ENCODE data around the gene TEX55.
"Not testable (repeated sequence)": the region's sequence is repeated elsewhere in the genome, so short reads cannot be mapped to it uniquely, and the experiment has no call there.

Gene TEX55

GRCh38 chr3:119145500-119146167, at the start of gene TEX55:
Gene TEX55 (plus strand): TSS chr3:119146165. CDS start chr3:119146190, 25 bp downstream.
- H3K4me1 ChIP-seq (ENCODE audit: control insufficient read depth, low read depth, low read length): no peaks in the 10 kb centered on the region
- no peak within 1 kb of the TSS for H3K27ac ChIP-seq (ENCODE audit: low read length)
- no peaks in the 10 kb centered on the region for H3K9me3 ChIP-seq (ENCODE audit: control insufficient read depth, low read depth, low read length)
- no peak within 1 kb of the TSS for H3K4me3 ChIP-seq (ENCODE audit: low read length)
- H3K9ac ChIP-seq (ENCODE audit: low read length): no peak within 1 kb of the TSS
- H3K27me3 ChIP-seq (ENCODE audit: control insufficient read depth, insufficient read depth, low read length): no peaks in the 10 kb centered on the region
- no peaks in the 10 kb centered on the region for H3K36me3 ChIP-seq (ENCODE audit: control insufficient read depth, low read depth, low read length)

GRCh38 chr3:119098003-119098402, 48.0 kb upstream of the TEX55 start:
- Histone ChIP-seq H3K36me3 (ENCODE audit: control insufficient read depth, low read depth, low read length) (no peaks in the 10 kb centered on the region), H3K9me3 (ENCODE audit: control insufficient read depth, low read depth, low read length) (no peaks in the 10 kb centered on the region), H3K27me3 (ENCODE audit: control insufficient read depth, insufficient read depth, low read length) (no peaks in the 10 kb centered on the region), H3K9ac (ENCODE audit: low read length) (no peak overlapping the region), H3K27ac (ENCODE audit: low read length) (no peak overlapping the region), H3K4me1 (ENCODE audit: control insufficient read depth, low read depth, low read length) (no peaks in the 10 kb centered on the region), H3K4me3 (ENCODE audit: low read length) (no peak overlapping the region)

DNA sequence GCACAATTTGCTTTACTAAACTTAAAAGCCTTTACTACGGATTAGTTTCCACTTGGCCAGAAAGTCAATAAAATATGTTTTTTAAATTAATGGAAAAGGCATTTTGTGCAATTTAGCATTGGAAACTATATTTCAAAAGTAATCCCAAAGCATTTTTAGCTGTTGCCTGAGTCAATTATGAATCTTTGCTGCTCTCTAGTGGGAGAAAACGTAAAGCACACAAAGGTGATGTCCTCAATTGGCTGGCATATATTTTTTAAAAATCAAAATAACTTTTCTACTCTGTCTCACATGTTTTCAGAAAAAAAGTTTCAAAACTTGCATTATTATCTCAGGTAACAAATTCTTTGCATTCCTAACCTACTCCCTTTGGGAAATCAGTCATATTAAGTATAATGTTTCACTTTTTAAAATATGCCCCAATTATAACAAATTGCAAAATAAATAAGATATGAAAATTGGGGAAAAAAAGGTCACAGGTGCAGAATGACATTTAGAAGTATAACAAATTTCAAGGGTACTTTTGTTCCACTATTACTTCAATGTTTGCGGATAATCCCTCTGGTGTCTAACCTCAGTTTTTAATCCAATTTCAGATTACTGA, 47.2 kb upstream of the TEX55 start:
- no peak overlapping the region for H3K4me3 ChIP-seq (ENCODE audit: low read length)
- no peaks in the 10 kb centered on the region for H3K9me3 ChIP-seq (ENCODE audit: control insufficient read depth, low read depth, low read length)
- no peaks in the 10 kb centered on the region for H3K4me1 ChIP-seq (ENCODE audit: control insufficient read depth, low read depth, low read length)
- no peaks in the 10 kb centered on the region for H3K27me3 ChIP-seq (ENCODE audit: control insufficient read depth, insufficient read depth, low read length)
- H3K9ac ChIP-seq (ENCODE audit: low read length): no peak overlapping the region
- H3K36me3 ChIP-seq (ENCODE audit: control insufficient read depth, low read depth, low read length): no peaks in the 10 kb centered on the region
- no peak overlapping the region for H3K27ac ChIP-seq (ENCODE audit: low read length)

GRCh38 chr3:119099785-119100184, 46.2 kb upstream of the TEX55 start:
- H3K27ac ChIP-seq (ENCODE audit: low read length): no peak overlapping the region
- H3K4me3 ChIP-seq (ENCODE audit: low read length): no peak overlapping the region
- H3K36me3 ChIP-seq (ENCODE audit: control insufficient read depth, low read depth, low read length): no peaks in the 10 kb centered on the region
- H3K4me1 ChIP-seq (ENCODE audit: control insufficient read depth, low read depth, low read length): no peaks in the 10 kb centered on the region
- no peaks in the 10 kb centered on the region for H3K9me3 ChIP-seq (ENCODE audit: control insufficient read depth, low read depth, low read length)
- no peak overlapping the region for H3K9ac ChIP-seq (ENCODE audit: low read length)
- no peaks in the 10 kb centered on the region for H3K27me3 ChIP-seq (ENCODE audit: control insufficient read depth, insufficient read depth, low read length)

- Histone ChIP-seq H3K9ac (ENCODE audit: low read length) (no peak overlapping the region), H3K9me3 (ENCODE audit: control insufficient read depth, low read depth, low read length) (no peaks in the 10 kb centered on the region), H3K27ac (ENCODE audit: low read length) (no peak overlapping the region), H3K4me1 (ENCODE audit: control insufficient read depth, low read depth, low read length) (no peaks in the 10 kb centered on the region), H3K36me3 (ENCODE audit: control insufficient read depth, low read depth, low read length) (no peaks in the 10 kb centered on the region), H3K4me3 (ENCODE audit: low read length) (no peak overlapping the region), H3K27me3 (ENCODE audit: control insufficient read depth, insufficient read depth, low read length) (no peaks in the 10 kb centered on the region)
Measured at GRCh38 chr3:119104031-119104430, 41.9 kb upstream of the TEX55 start.

DNA sequence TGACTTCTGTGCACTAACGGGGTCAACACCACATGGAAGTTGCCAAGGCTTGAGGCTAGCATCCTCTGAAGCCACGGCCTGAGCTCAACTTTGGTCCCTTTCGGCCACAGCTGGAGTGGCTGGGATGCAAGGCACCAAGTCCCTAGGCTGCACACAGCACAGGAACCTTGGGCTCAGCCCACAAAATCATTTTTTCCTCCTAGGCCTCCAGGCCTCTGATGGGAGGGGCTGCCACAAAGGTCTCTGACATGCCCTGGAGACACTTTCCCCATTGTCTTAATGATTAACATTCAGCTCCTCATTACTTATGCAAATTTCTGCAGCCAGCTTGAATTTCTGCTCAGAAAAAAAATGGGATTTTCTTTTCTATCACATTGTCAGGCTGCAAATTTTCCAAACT, 27.6 kb upstream of the TEX55 start:
- H3K4me3 ChIP-seq (ENCODE audit: low read length); H3K36me3 ChIP-seq (ENCODE audit: control insufficient read depth, low read depth, low read length); H3K4me1 ChIP-seq (ENCODE audit: control insufficient read depth, low read depth, low read length); H3K9ac ChIP-seq (ENCODE audit: low read length); H3K27ac ChIP-seq (ENCODE audit: low read length); H3K27me3 ChIP-seq (ENCODE audit: control insufficient read depth, insufficient read depth, low read length): not testable (repeated sequence)
- peaks cover 28% of the 10 kb centered on the region for H3K9me3 ChIP-seq (ENCODE audit: control insufficient read depth, low read depth, low read length)

GRCh38 chr3:119120480-119120879, 25.5 kb upstream of the TEX55 start:
- Histone ChIP-seq H3K9me3 (ENCODE audit: control insufficient read depth, low read depth, low read length) (peaks cover 24% of the 10 kb centered on the region), H3K36me3 (ENCODE audit: control insufficient read depth, low read depth, low read length) (no peaks in the 10 kb centered on the region), H3K27me3 (ENCODE audit: control insufficient read depth, insufficient read depth, low read length) (no peaks in the 10 kb centered on the region), H3K4me1 (ENCODE audit: control insufficient read depth, low read depth, low read length) (no peaks in the 10 kb centered on the region), H3K27ac (ENCODE audit: low read length) (no peak overlapping the region), H3K9ac (ENCODE audit: low read length) (no peak overlapping the region), H3K4me3 (ENCODE audit: low read length) (no peak overlapping the region)

DNA sequence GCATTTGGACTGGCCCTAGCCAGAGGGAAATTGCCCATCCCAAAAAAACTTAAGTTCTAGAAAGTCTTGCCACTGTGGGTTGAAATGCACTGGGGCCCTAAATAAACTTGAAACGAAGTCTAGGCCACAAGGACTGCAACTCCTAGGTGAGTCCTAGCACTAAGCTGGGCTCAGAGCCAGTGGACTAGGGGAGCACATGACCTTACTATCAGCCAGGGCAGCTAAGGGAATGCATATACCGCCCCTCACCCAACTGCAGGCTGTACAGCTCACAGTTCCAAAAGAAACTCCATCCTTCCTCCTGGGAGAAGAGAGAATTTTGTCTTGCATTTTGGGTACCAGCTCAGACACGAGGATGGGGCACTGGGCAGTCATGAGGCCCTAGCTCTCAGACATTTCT, 23.6 kb upstream of the TEX55 start:
- H3K4me3 ChIP-seq (ENCODE audit: low read length): no peak overlapping the region
- H3K9me3 ChIP-seq (ENCODE audit: control insufficient read depth, low read depth, low read length): peaks cover 10% of the 10 kb centered on the region
- H3K4me1 ChIP-seq (ENCODE audit: control insufficient read depth, low read depth, low read length): no peaks in the 10 kb centered on the region
- H3K36me3 ChIP-seq (ENCODE audit: control insufficient read depth, low read depth, low read length): no peaks in the 10 kb centered on the region
- H3K27ac ChIP-seq (ENCODE audit: low read length): no peak overlapping the region
- no peaks in the 10 kb centered on the region for H3K27me3 ChIP-seq (ENCODE audit: control insufficient read depth, insufficient read depth, low read length)
- H3K9ac ChIP-seq (ENCODE audit: low read length): no peak overlapping the region

DNA sequence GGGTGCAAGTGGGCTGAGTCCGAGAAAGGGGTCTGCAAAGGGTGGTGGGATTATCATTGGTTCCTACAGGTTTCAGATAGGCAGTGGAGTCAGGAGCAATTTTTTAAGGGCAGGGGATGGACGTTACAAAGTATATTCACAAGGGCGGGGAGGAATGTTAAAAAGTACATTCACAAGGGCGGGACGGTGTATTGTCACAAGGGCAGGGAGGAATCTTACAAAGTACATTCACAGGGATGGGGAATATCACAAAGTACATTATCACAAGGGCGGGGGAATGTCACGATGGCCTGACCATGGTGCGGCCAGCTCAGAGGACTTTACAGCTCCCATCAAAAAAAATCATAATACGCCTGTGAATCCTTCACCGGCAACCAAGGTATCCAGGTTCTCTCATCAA, 20.6 kb upstream of the TEX55 start:
- Histone ChIP-seq H3K4me3 (ENCODE audit: low read length) (no peak overlapping the region), H3K4me1 (ENCODE audit: control insufficient read depth, low read depth, low read length) (peaks cover 3% of the 10 kb centered on the region), H3K9me3 (ENCODE audit: control insufficient read depth, low read depth, low read length) (no peaks in the 10 kb centered on the region), H3K9ac (ENCODE audit: low read length) (no peak overlapping the region), H3K27ac (ENCODE audit: low read length) (no peak overlapping the region), H3K36me3 (ENCODE audit: control insufficient read depth, low read depth, low read length) (no peaks in the 10 kb centered on the region), H3K27me3 (ENCODE audit: control insufficient read depth, insufficient read depth, low read length) (no peaks in the 10 kb centered on the region)

DNA sequence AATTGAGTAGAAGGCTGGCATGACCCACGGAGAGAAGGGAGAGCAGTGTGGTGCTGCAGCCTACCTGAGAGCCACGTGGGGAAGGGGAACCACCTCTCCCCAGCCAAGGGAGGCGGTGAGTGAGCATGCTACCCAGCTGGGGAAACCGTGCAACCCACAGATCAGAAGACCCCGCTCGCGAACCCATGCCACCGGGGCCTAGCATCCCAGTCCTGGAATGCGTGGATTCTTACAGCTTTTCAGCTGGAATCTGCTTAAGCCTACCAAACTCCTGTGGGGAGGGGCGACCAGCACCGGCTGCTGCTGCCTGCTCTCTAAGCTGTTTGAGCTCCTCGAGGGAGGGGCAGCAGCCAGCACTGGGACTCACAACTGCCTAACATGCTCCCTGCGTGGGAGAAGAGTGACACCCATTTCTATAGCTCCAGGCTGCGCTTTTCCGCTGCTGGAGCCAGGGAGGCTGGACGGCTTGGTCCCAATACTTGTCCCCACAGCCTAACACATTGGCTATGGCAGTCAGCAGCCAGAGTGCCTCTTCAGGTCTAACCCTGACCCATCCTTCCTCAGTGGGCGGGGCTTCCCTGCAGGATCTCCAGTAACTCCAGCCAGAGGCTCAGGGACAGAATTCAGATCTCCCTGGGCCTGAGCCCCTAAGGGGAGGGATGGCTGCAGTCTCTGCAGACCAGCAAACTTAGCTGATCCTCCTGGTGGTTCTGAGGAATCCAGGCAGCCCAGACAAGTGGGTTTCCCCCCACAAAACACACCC, 20.0 kb upstream of the TEX55 start:
- Histone ChIP-seq H3K27me3 (ENCODE audit: control insufficient read depth, insufficient read depth, low read length) (no peaks in the 10 kb centered on the region), H3K9ac (ENCODE audit: low read length) (no peak overlapping the region), H3K9me3 (ENCODE audit: control insufficient read depth, low read depth, low read length) (no peaks in the 10 kb centered on the region), H3K36me3 (ENCODE audit: control insufficient read depth, low read depth, low read length) (no peaks in the 10 kb centered on the region), H3K4me1 (ENCODE audit: control insufficient read depth, low read depth, low read length) (peaks cover 4% of the 10 kb centered on the region), H3K27ac (ENCODE audit: low read length) (no peak overlapping the region), H3K4me3 (ENCODE audit: low read length) (no peak overlapping the region)

GRCh38 chr3:119130291-119130690, 15.7 kb upstream of the TEX55 start:
- not testable (repeated sequence) for H3K27ac ChIP-seq (ENCODE audit: low read length); H3K9me3 ChIP-seq (ENCODE audit: control insufficient read depth, low read depth, low read length); H3K4me3 ChIP-seq (ENCODE audit: low read length); H3K36me3 ChIP-seq (ENCODE audit: control insufficient read depth, low read depth, low read length); H3K27me3 ChIP-seq (ENCODE audit: control insufficient read depth, insufficient read depth, low read length); H3K4me1 ChIP-seq (ENCODE audit: control insufficient read depth, low read depth, low read length); H3K9ac ChIP-seq (ENCODE audit: low read length)

DNA sequence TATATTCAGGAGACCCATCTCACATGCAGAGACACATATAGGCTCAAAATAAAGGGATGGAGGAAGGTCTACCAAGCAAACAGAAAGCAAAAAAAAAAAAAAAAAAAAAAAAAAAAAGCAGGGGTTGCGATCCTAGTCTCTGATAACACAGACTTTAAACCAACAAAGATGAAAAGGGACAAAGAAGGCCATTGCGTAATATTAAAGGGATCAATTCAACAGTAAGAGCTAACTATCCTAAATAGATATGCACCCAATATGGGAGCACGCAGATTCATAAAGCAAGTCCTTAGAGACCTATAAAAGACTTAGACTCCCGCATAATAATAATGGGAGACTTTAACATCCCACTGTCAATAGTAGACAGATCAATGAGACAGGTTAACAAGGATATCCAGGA, 13.7 kb upstream of the TEX55 start:
- H3K4me1 ChIP-seq (ENCODE audit: control insufficient read depth, low read depth, low read length); H3K27ac ChIP-seq (ENCODE audit: low read length); H3K9me3 ChIP-seq (ENCODE audit: control insufficient read depth, low read depth, low read length); H3K9ac ChIP-seq (ENCODE audit: low read length); H3K27me3 ChIP-seq (ENCODE audit: control insufficient read depth, insufficient read depth, low read length); H3K4me3 ChIP-seq (ENCODE audit: low read length); H3K36me3 ChIP-seq (ENCODE audit: control insufficient read depth, low read depth, low read length): not testable (repeated sequence)
